GM19043 (cell line): ENCODE measurements around the gene IFNA5.

Source experiments
- ATAC-seq: cut with Tn5 transposase; IDR thresholded peaks from one replicate; pipeline ENCODE4 v1.9.1; 2021; ENCODE audit warnings: low read depth; ENCODE audit not compliant: unreplicated experiment

IFNA5 gene

DNA sequence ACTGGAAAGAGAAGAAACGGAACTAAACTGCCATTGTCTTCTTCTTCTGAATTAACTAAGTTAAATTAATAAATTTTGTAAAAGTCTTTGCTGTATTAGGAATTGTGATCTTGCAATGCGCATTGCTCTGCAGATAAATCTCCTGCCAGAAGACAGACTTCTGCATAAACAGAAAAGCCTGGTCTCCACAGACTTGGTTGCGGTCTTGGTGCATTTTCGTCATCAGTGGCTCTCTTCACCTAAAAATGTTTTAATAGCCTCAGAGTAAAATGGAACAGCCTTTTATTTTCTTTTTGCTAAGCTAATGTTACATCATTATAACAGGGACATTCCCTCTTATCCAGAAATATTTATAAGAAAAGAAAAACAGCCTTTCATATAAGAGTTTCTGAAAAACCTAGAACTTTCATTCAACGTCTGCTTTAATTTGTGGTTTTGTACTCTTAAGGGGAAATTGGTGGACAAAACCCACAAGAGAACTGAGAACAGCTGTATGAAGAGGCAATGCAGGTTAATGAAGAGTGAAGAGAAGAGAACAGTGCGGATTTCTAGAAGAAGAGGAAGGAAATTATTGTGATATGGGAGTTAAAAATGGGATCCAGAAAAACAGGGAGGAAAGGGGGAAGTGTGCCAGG is 10.1 kb downstream of the IFNA5 start:
- peak; percentile 84 for ATAC-seq

DNA sequence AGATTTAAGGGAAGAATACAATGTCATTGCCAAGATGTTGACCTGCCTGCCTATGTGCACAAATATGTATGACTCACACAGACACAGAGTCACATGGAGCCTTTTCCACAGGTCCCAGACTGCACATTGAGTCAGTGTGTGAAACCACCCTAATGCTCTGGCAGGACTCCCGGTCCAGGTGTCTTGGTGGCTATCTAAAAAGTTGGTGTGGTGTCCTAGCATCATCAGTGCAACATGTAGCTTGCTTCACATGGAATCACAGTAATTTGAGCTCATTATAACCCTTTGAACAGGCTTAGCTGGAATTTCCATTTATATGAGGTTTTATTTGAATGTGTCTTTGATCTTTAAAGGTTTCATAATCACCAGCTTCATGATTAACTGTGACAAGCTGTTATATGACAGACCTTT is 10.7 kb downstream of the IFNA5 start:
- ATAC-seq, result no peak

DNA sequence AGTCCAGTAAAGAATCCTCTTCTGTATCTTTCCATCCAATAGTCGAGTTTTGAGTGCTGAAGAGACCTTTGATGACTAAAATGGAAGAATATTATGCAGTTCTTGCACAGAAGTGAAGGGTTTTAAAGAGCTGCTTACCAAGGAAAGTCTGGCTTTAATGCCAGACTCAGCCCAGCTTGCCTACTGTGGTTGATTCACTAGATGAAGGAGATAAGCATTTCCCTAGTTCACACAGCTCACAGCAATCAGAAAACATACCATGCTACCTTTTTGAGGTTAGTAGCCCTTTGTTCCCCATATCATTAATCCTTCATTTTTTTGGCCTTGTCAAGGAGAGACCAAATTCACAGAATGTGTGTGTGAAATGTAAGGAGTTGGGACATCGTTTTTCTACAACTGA is 15.3 kb downstream of the IFNA5 start:
- ATAC-seq, result no peak

DNA sequence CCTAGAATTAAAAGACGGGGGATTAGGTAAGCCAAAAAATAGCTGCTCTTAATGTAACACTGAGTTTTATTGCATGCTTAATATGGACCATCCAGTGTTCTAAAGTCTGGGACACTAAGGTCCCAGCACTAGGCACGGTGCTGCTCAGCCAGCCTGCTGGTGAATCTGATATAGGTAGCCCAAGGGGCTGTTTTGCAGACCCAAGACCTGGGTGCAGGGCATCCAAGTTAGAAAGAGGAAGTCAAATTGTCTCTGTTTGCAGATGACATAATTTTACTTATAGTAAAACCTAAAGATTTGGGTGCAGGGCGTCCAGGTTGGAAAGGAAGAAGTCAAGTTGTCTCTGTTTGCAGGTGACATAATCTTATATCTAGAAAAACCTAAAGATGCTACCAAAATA is 17.8 kb downstream of the IFNA5 start:
- no peak for ATAC-seq

DNA sequence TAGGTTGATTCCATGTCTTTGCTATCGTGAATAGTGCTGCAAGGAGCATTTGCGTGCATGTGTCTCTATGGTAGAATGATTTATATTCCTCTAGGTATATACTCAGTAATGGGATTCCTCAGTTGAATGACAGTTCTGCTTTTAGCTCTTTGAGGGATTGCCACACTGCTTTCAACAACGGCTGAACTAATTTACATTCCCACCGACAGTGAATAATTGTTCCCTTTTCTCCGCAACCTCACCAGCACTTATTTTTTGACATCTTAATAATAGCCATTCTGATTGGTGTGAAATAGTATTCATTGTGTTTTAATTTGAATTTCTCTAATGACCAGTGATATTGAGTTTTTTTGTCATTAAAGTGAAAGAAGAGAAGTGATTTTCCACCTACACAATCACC is 18.5 kb downstream of the IFNA5 start:
- ATAC-seq, result no peak

DNA sequence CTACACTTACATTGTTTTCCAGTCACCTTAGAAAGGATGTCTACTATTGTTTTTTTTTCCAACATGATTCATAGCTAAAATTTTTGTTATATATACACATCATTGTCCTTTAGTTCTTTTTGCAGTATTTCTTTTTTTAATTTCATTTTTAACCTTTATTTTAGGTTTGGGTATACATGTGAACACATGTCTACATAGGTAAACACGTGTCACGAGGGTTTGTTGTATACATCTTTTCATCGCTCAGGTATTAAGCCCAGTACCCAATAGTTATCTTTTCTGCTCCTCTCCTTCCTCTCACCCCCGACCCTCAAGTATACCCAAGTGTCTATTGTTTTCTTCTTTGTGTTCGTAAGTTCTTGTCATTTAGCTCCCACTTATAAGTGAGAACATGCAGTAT is 19.0 kb downstream of the IFNA5 start:
- ATAC-seq, result no peak

DNA sequence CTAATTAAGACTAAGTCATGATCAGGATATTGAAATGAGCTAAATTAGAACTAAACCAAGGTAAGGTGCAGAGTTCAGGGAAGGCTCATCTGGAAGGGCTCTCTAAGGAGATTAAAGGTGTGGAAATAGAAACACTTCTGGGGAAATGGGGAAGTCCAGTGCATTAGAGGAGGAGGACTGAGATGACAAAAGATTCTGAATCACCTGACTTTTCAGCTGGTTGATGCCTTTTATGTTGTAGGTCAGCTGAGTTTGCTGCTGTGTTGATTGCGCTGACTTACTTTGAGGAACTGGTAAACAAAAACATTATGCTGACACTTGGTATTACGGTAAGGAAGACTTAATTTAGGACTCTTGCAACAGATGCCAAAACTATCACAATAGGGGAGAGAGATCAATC is 23.8 kb downstream of the IFNA5 start:
- ATAC-seq, result no peak

DNA sequence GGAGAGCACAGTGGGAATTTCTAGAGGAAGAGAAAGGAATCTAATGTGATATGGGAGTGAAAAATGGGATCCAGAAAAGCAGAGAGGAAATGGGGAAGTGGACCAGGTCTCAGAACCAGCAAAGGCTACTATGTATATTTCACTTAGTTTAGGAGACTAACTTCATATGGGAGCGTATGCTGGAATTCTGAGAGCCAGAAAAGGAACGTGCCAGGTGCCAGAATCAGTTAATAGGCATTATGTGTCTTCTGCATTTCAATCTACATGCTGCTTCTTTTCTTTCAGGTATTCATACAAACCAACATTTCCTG is 36.8 kb downstream of the IFNA5 start:
- no peak for ATAC-seq

DNA sequence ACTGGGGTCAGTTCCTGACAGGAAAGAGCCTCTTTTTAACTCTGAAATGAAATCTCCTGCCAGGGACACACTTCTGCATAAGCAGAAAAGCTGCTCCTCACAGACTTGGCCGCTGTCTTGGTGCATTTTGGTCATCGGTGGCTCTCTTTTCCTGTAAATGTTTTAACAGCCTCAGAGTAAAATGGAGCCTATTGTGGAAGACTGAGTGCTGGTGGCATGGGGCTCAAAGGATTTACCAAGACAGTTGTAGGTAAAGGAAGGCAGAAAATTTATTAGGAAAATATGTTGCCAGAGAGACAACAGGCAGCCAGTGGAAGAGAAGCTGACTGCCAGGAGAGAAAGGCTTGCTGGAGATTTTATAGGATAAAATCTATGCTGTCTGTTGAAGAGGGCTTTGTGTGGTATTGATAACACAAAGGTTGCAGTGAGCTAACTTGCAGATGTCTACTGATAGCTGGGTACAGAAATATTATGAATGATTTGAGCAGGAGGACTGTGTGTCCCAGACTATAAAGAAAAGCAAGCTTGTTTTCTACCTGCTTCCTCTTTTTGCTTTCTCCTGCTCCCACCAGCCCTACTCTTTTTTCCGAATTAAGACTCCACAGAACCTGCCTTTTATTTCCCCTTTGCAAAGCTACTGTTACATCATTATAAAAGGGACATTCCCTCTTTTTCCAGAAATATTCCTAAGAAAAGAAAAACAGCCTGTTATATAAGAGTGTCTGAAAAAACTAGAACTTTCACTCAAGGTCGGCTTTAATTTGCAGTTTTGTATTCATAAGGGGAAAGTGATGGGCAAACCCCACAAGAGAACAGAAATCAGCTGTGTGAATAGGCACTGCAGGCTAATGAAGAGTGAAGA is 37.4 kb downstream of the IFNA5 start:
- ATAC-seq, result peak; percentile 58

DNA sequence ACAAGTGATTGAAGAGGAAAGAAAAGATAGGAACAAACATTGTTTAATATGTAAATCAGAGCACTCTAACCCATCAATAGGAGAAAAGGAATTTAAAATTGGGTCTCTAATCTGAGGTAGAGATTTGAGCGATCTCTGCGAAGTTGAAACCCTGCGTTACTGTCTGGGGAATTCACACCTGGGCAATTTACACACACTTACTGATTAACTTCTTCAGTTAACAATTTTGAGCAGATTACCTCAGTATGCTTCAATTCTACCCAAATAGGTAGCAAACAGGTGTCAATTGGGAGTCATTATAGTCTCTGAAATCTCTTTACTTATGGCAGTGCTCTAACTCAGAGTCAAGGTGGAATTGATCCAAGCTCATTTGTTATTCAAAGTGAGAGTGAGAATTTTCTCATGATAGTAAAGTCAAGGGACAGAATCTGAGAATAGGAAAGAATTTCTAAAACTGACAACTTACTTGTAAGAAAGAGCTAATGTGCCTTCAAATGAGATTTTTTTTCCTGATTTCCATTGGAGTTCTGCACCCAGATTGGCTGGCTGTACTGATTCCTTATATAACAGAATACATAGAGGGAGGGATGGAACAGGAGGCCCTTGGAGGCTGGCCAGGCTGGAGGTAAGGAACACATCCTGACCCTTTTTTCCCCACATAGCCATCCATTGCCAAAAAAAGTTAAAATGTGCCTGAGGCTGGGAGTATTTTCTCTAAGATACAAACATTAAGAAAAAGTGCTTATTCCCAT is 38.2 kb downstream of the IFNA5 start:
- ATAC-seq, result peak; percentile 41

DNA sequence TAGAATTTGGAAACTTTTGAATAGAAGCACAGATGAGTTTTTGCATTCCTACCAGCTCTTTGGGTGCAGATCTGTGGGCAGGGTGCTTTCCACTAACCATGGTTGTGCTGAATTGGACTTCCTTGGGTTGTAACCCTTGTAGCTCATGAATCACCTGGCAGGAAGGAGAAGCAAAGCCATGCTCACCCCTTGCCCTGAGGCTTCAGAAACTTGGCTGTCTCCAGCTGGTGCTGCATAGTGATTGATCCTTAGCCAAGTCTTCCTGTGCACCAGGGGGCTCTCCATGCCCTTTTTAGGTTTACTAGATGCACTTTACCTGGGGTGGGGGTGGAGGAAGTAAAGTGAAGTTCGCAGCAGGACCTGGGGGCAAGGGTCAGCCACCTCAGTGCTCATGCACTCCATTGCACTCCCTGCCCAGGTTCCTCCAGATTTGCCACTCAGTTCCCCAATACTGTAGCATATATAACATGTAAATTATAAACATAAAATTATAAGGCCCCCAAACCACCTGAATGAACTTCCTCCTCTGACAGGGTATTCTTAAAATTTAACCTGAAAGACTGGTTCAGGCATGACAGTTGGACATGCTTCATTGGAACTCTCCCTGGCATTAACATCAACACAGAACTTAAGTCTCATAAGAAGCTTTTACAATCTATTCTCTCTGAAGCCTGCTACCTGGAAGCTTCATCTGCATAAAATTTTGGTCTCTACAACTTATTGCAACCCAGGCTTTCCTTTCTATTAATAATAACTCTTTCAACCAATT is 39.5 kb downstream of the IFNA5 start:
- ATAC-seq, result no peak

DNA sequence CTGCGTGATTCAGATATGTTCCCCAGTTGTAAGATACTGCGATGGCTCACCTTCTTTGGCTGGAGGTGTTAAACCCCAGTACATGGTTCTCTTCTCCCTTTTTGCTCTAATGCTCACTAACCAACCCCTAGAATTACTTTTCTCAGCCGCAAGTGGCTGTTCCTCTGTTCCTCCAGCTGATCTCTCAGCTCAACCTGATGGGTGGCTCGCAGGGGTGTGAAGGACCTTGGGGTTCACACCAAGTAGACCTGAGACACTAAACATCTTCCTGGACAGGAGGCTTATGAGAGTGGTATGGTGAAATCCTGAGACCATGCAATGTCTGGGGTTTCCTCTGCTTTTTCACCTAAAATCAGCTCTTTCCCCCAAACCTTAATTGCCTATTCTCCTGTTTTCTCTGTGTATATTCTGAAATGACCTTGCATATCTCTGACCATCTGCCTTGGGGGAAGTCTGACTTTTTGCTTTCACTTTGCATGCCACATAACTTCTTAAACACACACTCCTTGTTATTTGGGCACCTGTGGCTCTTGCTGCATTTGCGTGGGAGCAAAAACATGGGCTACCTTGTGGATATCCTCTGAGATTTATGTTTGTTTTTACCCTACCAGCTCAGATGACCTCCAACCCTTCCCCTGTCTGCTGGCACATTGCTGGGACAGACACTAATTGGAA is 49.4 kb downstream of the IFNA5 start:
- no peak for ATAC-seq
